HepG2 (cell line): Measurements from ENCODE around the gene KCTD19. TPM values are rescaled to one million over a fixed set of nuclear protein-coding genes. Genes with fewer than 3 reads are reported as not detected.

Experiments
- FOXK2 ChIP-seq: fragments of 450-650 bp; IDR thresholded peaks from 2 replicates; pipeline ENCODE4 v1.6.1; 2016
- HDAC2 ChIP-seq: sonication (generic); formaldehyde crosslinking; IDR thresholded peaks from 2 replicates; pipeline ENCODE4 v1.4.0; 2020; ENCODE audit warnings: missing genetic modification reagents
- IKZF1 ChIP-seq: fragments of 450-650 bp; IDR thresholded peaks from 2 replicates; pipeline ENCODE4 v1.7.1; 2016
- KDM3A ChIP-seq: IDR thresholded peaks from 2 replicates; pipeline ENCODE4 v1.6.1; 2018; ENCODE audit warnings: low read depth, missing compliant biosample characterization
- MYNN ChIP-seq: sonication (generic); formaldehyde crosslinking; IDR thresholded peaks from 2 replicates; pipeline ENCODE4 v1.4.0; 2020; ENCODE audit warnings: mild to moderate bottlenecking, low read depth, missing genetic modification reagents
- SP5 ChIP-seq: IDR thresholded peaks from 2 replicates; pipeline ENCODE4 v1.6.1; 2016; ENCODE audit warnings: low read depth, borderline replicate concordance
- SRSF4 ChIP-seq: fragments of 200-400 bp; formaldehyde crosslinking; IDR thresholded peaks from one replicate; pipeline ENCODE4 v1.6.1; 2018; ENCODE audit warnings: mild to moderate bottlenecking, low read depth, low read length, moderate library complexity; ENCODE audit not compliant: poor library complexity, severe bottlenecking
- SRSF9 ChIP-seq: fragments of 200-400 bp; formaldehyde crosslinking; IDR thresholded peaks from 2 replicates; pipeline ENCODE4 v1.6.1; 2018; ENCODE audit warnings: borderline replicate concordance, mild to moderate bottlenecking, low read depth, low read length; ENCODE audit not compliant: insufficient read depth, poor library complexity, severe bottlenecking
- TGIF2 ChIP-seq: IDR thresholded peaks from 2 replicates; pipeline ENCODE4 v1.6.1; 2016; ENCODE audit warnings: control low read depth, missing compliant biosample characterization
- ZBTB3 ChIP-seq: sonication (generic); formaldehyde crosslinking; IDR thresholded peaks from 2 replicates; pipeline ENCODE4 v1.4.0; 2020; ENCODE audit warnings: low read depth, mild to moderate bottlenecking, moderate library complexity, missing genetic modification reagents, borderline replicate concordance
- ZFP90 ChIP-seq: sonication (generic); formaldehyde crosslinking; IDR thresholded peaks from 2 replicates; pipeline ENCODE4 v1.8.0; 2022; ENCODE audit warnings: missing genetic modification reagents, mild to moderate bottlenecking, inconsistent platforms, borderline replicate concordance
- ZKSCAN8 ChIP-seq: IDR thresholded peaks from 2 replicates; pipeline ENCODE4 v1.6.1; 2016; ENCODE audit warnings: borderline replicate concordance, missing genetic modification reagents, missing compliant biosample characterization
- ZNF292 ChIP-seq: sonication (generic); formaldehyde crosslinking; IDR thresholded peaks from 2 replicates; pipeline ENCODE4 v1.8.1; 2022; ENCODE audit warnings: mild to moderate bottlenecking, low read depth, missing genetic modification reagents, borderline replicate concordance
- ZNF616 ChIP-seq: sonication (generic); formaldehyde crosslinking; IDR thresholded peaks from 2 replicates; pipeline ENCODE4 v1.5.0; 2020; ENCODE audit warnings: low read depth, mild to moderate bottlenecking, missing genetic modification reagents
- ZNF766 ChIP-seq: sonication (generic); formaldehyde crosslinking; IDR thresholded peaks from 2 replicates; pipeline ENCODE4 v1.5.0; 2020; ENCODE audit warnings: missing genetic modification reagents, borderline replicate concordance
- ZNF816 ChIP-seq: sonication (generic); formaldehyde crosslinking; IDR thresholded peaks from 2 replicates; pipeline ENCODE4 v1.8.0; 2022; ENCODE audit warnings: missing genetic modification reagents, mild to moderate bottlenecking, borderline replicate concordance
- ZNF850 ChIP-seq: sonication (generic); formaldehyde crosslinking; conservative IDR thresholded peaks from 2 replicates; pipeline ENCODE4 v1.9.0; 2021; ENCODE audit warnings: mild to moderate bottlenecking, missing genetic modification reagents
- ZZZ3 ChIP-seq: sonication (generic); formaldehyde crosslinking; IDR thresholded peaks from 2 replicates; pipeline ENCODE4 v1.4.0; 2020; ENCODE audit warnings: missing genetic modification reagents, mild to moderate bottlenecking, borderline replicate concordance
- polyA plus RNA-seq, 8 experiments: library from polyadenylated mRNA; depleted of rRNA in 3 of 8; stranded (reverse) in 7 of 8; unstranded in 1 of 8; fragments of >200 nt; fragmentation: Illumina TruSeq in 4 of 8; extraction: Trizol in 4 of 8; gene quantifications; 2 replicates each; pipeline versions ENCODE4 v1.2.1 to v1.2.3, GENCODE V29; 2011 to 2016; ENCODE audit warnings: low read depth in 4 of 8, missing spikeins in 1 of 8, mixed read lengths in 1 of 8; ENCODE audit not compliant: insufficient read depth in 1 of 8
- total RNA-seq, 5 experiments: library from RNA; depleted of rRNA; stranded (reverse); fragments of >200 nt; fragmentation: Illumina TruSeq; extraction: Trizol; gene quantifications; 2 replicates each; pipeline ENCODE4 v1.2.3, GENCODE V29; 2016; ENCODE audit warnings: low read depth in 1 of 5
- TF ChIP-seq, protein P1 (sequence below): sonication (generic); formaldehyde crosslinking; IDR thresholded peaks from 2 replicates; pipeline ENCODE4 v1.4.0; 2020; ENCODE audit warnings: missing genetic modification reagents, borderline replicate concordance
- TF ChIP-seq, protein P2 (sequence below): sonication (generic); formaldehyde crosslinking; IDR thresholded peaks from 2 replicates; pipeline ENCODE4 v1.5.1; 2020; ENCODE audit warnings: missing genetic modification reagents, mild to moderate bottlenecking, borderline replicate concordance

The KCTD19 gene
- total and polyA plus RNA-seq, 2 of the 13 experiments (the other 11 are each of a cell fraction or from before 2014, with no cell fraction given): not detected

DNA sequence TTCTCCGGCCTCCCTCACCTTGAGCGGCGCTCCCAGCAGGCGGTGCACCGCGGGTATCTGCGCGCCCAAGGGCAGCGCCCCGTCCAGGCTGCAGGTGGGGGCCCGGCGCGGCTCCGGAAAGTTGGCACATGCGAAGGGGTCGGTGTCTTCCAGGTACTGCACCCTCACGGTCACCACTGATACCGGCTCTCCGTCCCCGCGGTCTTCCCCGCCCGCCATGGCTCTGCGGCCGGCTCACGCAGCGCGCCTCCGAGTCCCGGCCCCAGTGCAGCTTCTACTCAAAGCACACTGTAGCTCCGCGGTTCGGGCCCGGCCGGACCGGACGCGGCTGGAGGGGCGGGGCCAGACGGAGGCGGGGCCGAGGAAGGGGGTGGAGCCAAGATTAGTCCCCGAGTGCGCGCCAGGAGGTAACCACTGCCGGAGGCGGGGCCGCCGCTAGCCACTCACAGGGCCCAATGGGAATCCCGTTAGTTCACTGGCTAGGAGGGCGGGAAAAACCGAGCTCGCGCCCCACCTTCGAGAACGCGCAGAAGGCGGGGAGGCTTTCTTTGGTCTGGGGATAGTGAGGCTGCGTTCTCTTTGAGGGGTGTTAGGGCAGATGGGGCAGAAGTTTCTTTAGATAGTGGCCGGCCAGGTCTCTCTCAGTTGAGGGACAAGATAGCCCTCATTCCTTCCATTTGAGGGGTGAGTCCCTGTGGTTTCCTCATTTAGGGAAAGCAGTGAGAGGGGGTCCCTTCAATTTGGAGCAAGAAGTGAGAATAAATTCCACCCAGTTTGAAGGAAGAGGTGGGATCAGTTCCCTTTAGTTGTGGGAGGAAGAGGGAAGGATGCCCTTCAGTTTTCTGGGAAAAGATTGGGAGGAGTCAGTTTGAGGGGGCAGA lies 79.1 kb downstream of the KCTD19 start, which contains the start of gene FHOD1 (continued):
- TF ChIP-seq ZNF292 (CRISPR knock-in tag) (no peak), SRSF4 (no peak), ZZZ3 (no peak; the same call in 1 of the 2 replicates), ZNF850 (CRISPR knock-in tag) (peak; percentile 91), ZKSCAN8 (CRISPR knock-in tag) (no peak), TGIF2 (CRISPR knock-in tag) (peak; percentile 48; the same call in 1 of the 2 replicates), ZBTB3 (CRISPR knock-in tag) (0 out of 2 replicates have a peak, but pooled peaks have one; percentile 50), MYNN (CRISPR knock-in tag) (peak; percentile 74; the same call in 1 of the 2 replicates), ZNF816 (CRISPR knock-in tag) (peak; percentile 88; the same call in 1 of the 2 replicates), ZNF616 (CRISPR knock-in tag) (peak; percentile 20; the same call in 1 of the 2 replicates), KDM3A (CRISPR knock-in tag) (peak; percentile 89; the same call in 1 of the 2 replicates), SP5 (CRISPR knock-in tag) (no peak; the same call in 1 of the 2 replicates), ZFP90 (CRISPR knock-in tag) (peak; percentile 19), ZNF766 (CRISPR knock-in tag) (no peak; the same call in 1 of the 2 replicates), HDAC2 (CRISPR knock-in tag) (0 out of 2 replicates have a peak, but pooled peaks have one; percentile 53), FOXK2 (no peak), SRSF9 (no peak), IKZF1 (no peak)
- TF ChIP-seq, protein P1, sequence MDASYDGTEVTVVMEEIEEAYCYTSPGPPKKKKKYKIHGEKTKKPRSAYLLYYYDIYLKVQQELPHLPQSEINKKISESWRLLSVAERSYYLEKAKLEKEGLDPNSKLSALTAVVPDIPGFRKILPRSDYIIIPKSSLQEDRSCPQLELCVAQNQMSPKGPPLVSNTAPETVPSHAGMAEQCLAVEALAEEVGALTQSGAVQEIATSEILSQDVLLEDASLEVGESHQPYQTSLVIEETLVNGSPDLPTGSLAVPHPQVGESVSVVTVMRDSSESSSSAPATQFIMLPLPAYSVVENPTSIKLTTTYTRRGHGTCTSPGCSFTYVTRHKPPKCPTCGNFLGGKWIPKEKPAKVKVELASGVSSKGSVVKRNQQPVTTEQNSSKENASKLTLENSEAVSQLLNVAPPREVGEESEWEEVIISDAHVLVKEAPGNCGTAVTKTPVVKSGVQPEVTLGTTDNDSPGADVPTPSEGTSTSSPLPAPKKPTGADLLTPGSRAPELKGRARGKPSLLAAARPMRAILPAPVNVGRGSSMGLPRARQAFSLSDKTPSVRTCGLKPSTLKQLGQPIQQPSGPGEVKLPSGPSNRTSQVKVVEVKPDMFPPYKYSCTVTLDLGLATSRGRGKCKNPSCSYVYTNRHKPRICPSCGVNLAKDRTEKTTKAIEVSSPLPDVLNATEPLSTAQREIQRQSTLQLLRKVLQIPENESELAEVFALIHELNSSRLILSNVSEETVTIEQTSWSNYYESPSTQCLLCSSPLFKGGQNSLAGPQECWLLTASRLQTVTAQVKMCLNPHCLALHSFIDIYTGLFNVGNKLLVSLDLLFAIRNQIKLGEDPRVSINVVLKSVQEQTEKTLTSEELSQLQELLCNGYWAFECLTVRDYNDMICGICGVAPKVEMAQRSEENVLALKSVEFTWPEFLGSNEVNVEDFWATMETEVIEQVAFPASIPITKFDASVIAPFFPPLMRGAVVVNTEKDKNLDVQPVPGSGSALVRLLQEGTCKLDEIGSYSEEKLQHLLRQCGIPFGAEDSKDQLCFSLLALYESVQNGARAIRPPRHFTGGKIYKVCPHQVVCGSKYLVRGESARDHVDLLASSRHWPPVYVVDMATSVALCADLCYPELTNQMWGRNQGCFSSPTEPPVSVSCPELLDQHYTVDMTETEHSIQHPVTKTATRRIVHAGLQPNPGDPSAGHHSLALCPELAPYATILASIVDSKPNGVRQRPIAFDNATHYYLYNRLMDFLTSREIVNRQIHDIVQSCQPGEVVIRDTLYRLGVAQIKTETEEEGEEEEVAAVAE (CRISPR knock-in tag): peak; percentile 92
- TF ChIP-seq, protein P2, sequence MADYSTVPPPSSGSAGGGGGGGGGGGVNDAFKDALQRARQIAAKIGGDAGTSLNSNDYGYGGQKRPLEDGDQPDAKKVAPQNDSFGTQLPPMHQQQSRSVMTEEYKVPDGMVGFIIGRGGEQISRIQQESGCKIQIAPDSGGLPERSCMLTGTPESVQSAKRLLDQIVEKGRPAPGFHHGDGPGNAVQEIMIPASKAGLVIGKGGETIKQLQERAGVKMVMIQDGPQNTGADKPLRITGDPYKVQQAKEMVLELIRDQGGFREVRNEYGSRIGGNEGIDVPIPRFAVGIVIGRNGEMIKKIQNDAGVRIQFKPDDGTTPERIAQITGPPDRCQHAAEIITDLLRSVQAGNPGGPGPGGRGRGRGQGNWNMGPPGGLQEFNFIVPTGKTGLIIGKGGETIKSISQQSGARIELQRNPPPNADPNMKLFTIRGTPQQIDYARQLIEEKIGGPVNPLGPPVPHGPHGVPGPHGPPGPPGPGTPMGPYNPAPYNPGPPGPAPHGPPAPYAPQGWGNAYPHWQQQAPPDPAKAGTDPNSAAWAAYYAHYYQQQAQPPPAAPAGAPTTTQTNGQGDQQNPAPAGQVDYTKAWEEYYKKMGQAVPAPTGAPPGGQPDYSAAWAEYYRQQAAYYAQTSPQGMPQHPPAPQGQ: no peak
